HG02642 (cell line): Measurements from ENCODE around the gene OR6P1.

Experiments
- ATAC-seq: cut with Tn5 transposase; IDR thresholded peaks from one replicate; pipeline ENCODE4 v1.9.1; 2021; ENCODE audit warnings: mild to moderate bottlenecking; ENCODE audit not compliant: unreplicated experiment, poor library complexity

The OR6P1 gene, protein sequence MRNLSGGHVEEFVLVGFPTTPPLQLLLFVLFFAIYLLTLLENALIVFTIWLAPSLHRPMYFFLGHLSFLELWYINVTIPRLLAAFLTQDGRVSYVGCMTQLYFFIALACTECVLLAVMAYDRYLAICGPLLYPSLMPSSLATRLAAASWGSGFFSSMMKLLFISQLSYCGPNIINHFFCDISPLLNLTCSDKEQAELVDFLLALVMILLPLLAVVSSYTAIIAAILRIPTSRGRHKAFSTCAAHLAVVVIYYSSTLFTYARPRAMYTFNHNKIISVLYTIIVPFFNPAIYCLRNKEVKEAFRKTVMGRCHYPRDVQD

GRCh38 chr1:158570480-158570879 lies at the start of gene OR6P1:
Gene OR6P1, minus strand, starts transcription at chr1:158570580. Its CDS starts 6,976 bp downstream, at chr1:158563604.
- no peak for ATAC-seq

GRCh38 chr1:158613764-158614163 lies 43.4 kb upstream of the OR6P1 start:
- no peak for ATAC-seq

DNA sequence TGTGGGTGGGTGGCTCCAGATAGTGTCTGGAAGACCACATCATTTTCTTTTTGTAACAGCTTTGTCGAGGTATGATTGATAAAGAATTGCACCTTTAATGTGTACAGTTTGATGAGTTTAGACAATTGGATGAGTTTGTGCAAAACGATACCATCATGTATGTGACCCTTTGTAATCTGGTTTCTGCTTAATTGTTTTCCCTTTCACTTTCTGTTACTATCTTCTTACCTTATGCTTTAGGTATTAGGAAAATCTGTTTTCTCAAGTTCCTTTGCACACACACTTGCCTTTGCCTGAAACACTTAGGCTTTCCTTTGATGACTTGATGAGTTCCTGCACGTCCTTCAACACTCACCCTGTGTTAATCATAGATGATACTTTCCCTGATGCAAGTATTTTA lies 41.5 kb upstream of the OR6P1 start:
- ATAC-seq: no peak

DNA sequence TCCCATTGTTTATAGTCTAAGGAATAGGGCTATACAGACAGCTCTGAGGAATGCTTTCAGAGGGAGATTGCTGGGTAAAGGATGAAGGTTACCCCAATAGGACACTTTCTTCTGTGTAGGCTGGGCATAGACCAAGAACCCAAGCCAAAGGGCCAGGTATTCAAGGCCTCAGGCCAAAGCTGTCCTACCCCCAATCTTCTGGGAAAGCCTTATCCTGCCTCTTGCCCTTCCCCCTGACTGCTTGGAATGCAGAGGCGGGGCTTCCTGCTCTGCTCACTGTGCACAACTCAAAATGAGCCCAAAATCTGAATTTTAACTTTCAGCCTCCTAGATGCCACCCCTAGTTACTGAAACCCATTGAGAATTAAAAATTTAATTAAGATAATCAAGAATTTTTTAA lies 36.9 kb upstream of the OR6P1 start:
- no peak for ATAC-seq

- no peak for ATAC-seq
These were observed 34.6 kb upstream of the OR6P1 start, which contains the start of gene OR10Z1 for GRCh38 chr1:158604968-158605367. Gene OR10Z1, plus strand, starts transcription at chr1:158605268. Its CDS starts 1,171 bp downstream, at chr1:158606439.

DNA sequence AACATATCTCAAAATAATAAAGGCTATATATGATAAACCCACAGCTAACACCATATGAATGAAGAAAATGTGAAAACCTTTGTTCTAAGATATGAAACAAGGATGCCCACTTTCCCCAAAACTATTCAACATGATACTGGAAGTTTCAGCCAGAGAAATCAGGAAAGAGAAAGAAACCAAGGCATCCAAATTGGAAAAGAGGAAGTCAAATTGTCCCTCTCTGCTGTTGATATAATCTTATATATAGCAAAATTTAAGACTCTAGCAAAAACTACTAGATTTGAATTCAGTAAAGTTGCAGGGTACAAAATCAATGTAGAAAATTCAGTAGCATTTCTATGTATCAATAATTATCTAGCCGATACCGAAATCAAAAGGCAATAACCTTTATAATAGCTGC lies 30.4 kb upstream of the OR6P1 start:
- no peak for ATAC-seq

GRCh38 chr1:158586942-158587341 lies 16.6 kb upstream of the OR6P1 start:
- ATAC-seq: no peak

GRCh38 chr1:158583962-158584361 lies 13.6 kb upstream of the OR6P1 start:
- no peak for ATAC-seq

GRCh38 chr1:158579733-158580132 lies 9.4 kb upstream of the OR6P1 start, which contains the start of gene OR10X1:
Gene OR10X1, minus strand, starts transcription at chr1:158579899. Its CDS starts 0 bp downstream, at chr1:158579899.
- ATAC-seq: no peak

GRCh38 chr1:158577561-158577960 lies 7.2 kb upstream of the OR6P1 start:
- ATAC-seq: no peak

DNA sequence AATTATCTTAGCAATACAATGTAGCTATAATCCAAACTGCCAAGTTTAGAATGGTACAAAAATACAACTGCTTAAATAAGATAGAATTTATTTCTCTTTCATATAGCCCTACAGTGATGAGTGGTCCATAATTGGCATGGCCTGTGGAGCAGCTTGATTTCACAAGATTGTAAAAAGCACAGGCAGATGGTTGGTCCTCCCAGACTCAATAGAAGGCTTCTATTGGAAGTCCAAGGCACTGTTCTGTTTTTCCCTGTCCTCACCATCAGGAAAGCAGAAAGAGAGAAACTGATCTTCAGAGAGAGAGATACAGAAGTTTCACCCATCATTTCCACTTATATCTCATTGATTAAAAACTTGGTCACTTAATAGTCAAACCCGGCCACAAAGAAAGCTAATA lies 1.8 kb upstream of the OR6P1 start:
- ATAC-seq: no peak

GRCh38 chr1:158564608-158565007 lies 5.8 kb downstream of the OR6P1 start:
- no peak for ATAC-seq

DNA sequence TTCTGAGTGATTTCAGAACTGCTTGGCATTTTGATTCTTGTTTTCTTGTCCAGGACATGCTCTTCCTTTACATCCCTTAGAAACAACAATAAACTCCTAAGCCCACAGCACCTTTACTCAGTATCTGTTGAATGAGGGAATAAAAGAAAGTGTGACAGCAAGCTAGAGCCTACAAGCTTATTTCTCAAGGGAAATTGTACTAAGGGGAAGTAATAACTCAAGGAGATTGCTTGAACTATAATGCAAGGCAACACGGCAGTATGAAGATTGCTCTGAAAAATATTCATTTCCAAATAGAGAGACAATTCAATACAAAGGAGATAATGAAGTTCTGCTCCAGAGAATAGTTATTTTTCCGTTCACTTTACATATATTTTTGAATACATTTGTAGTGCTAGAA lies 6.5 kb downstream of the OR6P1 start:
- no peak for ATAC-seq

GRCh38 chr1:158559696-158560095 lies 10.7 kb downstream of the OR6P1 start:
- no peak for ATAC-seq

DNA sequence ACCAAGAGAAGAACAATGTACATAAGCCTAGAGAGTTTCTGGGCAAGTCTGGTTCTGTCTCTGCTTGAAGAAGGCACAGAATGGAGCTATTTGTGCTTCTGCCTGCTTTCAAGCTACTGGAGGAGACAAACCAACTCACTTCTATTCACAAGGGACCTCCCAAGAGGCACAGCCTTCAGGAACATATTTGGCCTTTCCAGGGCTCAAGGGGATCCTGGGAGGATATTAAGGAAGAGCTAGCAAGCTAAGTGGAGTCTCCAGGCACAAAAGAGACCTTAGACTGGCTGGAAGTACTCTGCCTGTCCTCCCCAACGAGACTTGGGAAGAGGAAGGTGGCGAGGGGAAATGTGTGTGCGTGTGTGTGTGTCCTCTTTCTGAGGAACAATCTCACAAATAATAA lies 16.0 kb downstream of the OR6P1 start, which contains the start of gene OR6Y1:
OR6Y1 (minus strand) TSS at position 54 of the 400 bp plus-strand sequence. CDS start 6,300 bp downstream, outside the sequence.
- ATAC-seq: no peak

DNA sequence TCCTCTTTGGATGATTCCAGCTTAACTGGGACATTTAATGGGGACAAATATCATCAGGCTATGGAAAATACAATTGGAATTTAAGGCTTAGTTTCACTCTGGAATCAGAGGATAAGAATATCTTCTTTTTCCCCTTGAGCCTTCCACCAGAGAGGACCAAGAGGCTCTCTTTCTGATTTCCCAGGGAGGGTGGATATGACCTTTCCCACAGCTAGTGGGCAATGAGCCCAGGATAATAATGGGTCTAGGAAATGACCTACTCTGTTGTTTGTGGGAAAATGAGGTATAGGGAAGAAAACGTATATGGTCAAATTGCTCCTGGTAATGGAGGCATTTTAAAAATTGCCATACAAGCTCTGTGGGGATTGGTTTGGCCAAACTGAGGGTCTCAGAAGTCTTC lies 18.1 kb downstream of the OR6P1 start:
- ATAC-seq: no peak

DNA sequence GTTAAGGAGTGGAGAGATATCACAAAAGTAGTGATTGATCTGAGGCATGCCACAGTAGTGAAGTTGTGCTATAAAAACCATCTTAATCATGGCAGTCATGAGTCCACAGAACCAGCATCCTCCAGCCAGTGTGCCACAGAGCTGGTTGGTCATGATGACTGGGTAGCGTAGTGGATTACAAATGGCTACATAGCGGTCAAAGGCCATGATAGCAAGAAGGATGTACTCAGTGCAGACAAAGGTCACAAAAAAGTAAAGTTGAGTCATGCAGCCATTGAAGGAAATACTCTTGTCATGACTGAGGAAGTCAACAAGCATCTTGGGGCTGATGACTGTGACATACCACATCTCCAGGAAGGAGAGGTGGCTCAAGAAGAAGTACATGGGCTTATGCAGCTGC lies 22.8 kb downstream of the OR6P1 start:
- ATAC-seq: no peak

DNA sequence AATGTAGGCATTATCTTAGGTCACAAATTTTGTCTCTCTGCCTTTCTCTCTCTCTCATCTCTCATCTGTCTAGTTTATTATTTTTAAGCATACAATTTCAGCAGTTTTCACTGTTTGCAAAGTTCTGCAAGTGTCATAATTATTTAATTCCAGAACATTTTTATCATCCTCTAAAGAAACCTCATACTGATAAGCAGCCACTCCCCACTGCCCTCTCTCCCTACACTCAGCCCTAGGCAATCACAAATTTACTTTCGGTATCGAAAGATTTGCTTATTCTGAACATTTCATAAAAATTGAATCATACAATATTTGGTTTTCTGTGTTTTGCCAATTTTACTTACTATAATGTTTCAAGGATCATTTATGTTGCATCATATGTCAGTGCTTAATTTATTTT lies 32.8 kb downstream of the OR6P1 start:
- no peak for ATAC-seq

DNA sequence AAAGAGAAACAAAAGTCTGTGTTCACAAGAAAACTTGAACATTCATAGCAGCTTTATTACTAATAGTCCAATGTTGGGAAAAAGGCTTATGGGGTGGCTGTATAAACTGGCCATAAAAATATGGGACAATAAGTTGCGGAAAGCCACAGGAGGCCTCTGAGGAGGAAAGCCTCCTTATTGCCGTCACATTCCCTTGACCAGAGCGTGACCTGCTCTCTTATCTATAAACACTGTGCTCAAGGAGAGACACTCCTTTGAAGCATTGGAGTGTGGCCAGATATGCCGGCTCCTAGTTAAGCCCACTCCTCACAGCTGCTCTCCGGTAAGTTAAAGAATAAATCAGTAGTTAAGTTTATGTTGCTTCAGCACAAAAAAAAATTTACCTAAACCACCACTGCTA lies 35.9 kb downstream of the OR6P1 start:
- no peak for ATAC-seq

GRCh38 chr1:158527190-158527815 lies 43.1 kb downstream of the OR6P1 start:
- ATAC-seq: peak; percentile 51

GRCh38 chr1:158521666-158522058 lies 48.7 kb downstream of the OR6P1 start:
- ATAC-seq: no peak
